LNCaP clone FGC (cell line): ENCODE measurements around the gene MAB21L3.
A peak's percentile ranks its signal among the peaks of the same experiment; 100 is the strongest.

Experiments
- DNase-seq: peaks from one replicate; pipeline ENCODE4 v3.0.0-alpha.2; 2011; ENCODE audit warnings: low read depth
- H3K4me3 ChIP-seq: 2 replicates; pipeline ENCODE4 v1.5.1; 2011; ENCODE audit warnings: mild to moderate bottlenecking, low read depth, low read length, control low read depth
- TF ChIP-seq, protein P1 (sequence below): IDR thresholded peaks from 2 replicates; pipeline ENCODE4 v1.5.1; 2012; ENCODE audit warnings: mild to moderate bottlenecking; ENCODE audit not compliant: control insufficient read depth, insufficient read depth; ENCODE audit errors: extremely low read depth

Gene MAB21L3

DNA sequence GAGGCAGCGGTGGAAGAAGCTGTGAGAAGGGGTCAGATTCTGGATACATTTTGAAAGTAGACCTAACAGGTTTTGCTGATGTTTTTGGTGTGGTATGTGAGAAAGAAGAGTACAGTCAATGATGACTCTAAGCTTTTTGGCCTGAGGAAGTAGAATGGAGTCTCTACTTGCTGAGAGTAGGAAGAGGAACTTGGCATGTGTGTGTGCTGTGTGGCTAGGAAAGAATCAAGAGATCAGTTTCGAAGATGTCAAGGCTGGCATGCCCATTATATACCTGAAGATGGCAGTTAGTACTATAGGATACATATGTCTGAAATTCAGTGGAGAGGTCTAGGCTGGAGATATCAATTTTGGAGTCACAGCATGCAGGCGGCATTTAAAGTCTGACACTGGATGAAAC lies 64.4 kb downstream of the MAB21L3 start:
- no peak for DNase-seq
- H3K4me3 ChIP-seq: no peak overlapping the region
- TF ChIP-seq, protein P1, sequence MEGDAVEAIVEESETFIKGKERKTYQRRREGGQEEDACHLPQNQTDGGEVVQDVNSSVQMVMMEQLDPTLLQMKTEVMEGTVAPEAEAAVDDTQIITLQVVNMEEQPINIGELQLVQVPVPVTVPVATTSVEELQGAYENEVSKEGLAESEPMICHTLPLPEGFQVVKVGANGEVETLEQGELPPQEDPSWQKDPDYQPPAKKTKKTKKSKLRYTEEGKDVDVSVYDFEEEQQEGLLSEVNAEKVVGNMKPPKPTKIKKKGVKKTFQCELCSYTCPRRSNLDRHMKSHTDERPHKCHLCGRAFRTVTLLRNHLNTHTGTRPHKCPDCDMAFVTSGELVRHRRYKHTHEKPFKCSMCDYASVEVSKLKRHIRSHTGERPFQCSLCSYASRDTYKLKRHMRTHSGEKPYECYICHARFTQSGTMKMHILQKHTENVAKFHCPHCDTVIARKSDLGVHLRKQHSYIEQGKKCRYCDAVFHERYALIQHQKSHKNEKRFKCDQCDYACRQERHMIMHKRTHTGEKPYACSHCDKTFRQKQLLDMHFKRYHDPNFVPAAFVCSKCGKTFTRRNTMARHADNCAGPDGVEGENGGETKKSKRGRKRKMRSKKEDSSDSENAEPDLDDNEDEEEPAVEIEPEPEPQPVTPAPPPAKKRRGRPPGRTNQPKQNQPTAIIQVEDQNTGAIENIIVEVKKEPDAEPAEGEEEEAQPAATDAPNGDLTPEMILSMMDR: no peak

DNA sequence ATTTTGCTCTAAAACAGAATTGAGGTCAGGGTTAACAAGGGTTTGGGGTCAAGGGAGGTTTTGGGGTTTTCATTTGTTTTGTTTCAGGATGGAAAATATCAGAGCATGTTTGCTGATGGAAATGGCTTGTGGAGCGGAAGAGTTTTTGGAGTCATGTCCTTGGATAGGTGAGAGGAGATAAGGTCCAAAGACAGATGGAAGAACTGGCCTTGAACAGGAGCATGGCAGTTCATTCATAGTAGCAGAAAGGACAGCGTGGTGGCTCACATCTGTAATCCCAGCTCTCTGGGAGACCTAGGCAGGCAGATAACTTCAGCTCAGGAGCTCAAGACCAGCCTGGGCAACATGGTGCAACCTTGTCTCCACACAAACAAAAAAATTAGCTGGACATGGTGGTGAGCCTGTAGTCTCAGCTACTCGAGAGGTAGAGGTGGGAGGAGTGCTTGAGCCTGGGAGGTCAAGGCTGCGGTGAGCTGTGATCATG lies 65.1 kb downstream of the MAB21L3 start:
- TF ChIP-seq, protein P1: no peak
- DNase-seq: no peak
- H3K4me3 ChIP-seq: no peak overlapping the region

DNA sequence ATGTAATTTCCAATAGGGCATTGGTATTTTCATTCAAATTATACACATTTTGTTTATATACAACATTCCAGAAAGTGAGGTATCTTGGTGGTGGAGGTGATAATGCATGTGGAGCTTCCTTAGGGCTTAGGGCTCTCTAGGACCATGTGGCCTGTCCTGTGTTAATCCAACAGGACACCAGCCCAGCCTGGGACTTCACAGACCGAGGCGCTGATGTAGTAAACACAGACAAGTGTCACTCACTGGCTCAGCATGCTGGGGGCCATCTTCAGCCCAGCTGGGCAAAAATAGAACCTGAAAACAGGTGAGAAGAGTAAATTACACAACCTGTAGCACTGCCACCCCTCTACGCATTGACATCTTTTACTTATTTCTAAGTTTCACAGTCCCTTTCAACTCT lies 66.7 kb downstream of the MAB21L3 start:
- DNase-seq: no peak
- TF ChIP-seq, protein P1: no peak
- H3K4me3 ChIP-seq: no peak overlapping the region

DNA sequence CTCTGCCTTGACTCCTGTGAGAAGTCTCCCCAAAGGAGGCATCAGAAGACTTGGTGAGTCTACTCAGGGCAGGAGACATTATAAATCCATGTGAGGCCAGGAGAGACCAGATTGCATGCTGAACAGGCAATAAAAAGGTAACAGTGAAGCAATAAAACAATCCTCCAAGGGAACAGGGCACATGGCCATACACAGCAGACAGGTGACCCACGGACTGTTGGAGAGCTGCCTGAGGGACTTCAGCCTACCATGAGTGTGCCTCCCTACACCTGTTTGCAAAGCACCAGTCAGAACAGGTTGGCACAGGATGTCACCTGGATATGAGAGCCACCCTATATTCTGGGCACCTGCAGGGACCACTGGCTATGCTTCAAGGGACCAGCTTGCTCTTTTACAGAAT lies 67.6 kb downstream of the MAB21L3 start:
- H3K4me3 ChIP-seq: no peak overlapping the region
- TF ChIP-seq, protein P1: no peak
- DNase-seq: peak; percentile 98

DNA sequence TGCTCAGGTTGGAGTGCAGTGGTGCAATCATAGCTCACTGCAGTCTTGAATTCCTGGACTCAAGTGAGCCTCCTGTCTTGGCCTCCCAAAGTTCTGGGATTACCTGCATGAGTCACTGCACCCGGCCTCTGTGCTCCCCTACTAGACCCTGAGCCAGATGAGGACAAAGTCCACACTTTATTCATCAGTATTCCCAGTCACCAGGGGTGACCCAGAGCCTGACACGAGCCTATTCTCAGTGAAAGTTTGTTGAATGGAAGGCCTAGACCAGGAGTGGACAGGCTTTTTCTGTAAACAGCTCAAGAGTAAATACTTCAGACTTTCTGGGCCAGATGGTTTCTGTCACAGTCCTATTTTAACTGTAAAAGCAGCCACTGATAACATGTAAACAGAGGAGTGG lies 68.2 kb downstream of the MAB21L3 start:
- no peak for DNase-seq
- H3K4me3 ChIP-seq: no peak overlapping the region
- TF ChIP-seq, protein P1: no peak

- DNase-seq: no peak
- no peak overlapping the region for H3K4me3 ChIP-seq
Observed at GRCh38 chr1:116179964-116180363, 68.8 kb downstream of the MAB21L3 start.

More at GRCh38 chr1:116179964-116180363, 68.8 kb downstream of the MAB21L3 start:
- TF ChIP-seq, protein P1: no peak
